Gastroesophageal sphincter (tissue), 3 donors: ENCODE data around the gene OR2H1.

Source experiments
- EP300 ChIP-seq: sonication (generic); formaldehyde crosslinking; IDR thresholded peaks from one replicate; pipeline ENCODE4 v1.6.1; 2017; ENCODE audit warnings: antibody characterized with exemption, mild to moderate bottlenecking
- POLR2A ChIP-seq, 2 donors: fragments of 450-650 bp; IDR thresholded peaks; one replicate each; pipeline ENCODE4 v1.6.1; 2017; ENCODE audit warnings: antibody characterized with exemption in 2 of 2, mild to moderate bottlenecking in 2 of 2, moderate library complexity in 1 of 2
- POLR2AphosphoS5 ChIP-seq: sonication (generic); formaldehyde crosslinking; IDR thresholded peaks from one replicate; pipeline ENCODE4 v1.6.1; 2017; ENCODE audit warnings: antibody characterized with exemption
- TF ChIP-seq, protein P1 (sequence below), 4 experiments: fragments of 200-600 bp in 2 of 4; fragments of 450-650 bp in 2 of 4; sonication (generic) in 1 of 4; IDR thresholded peaks; one replicate each; pipeline ENCODE4 v1.5.1; 2017 to 2019; ENCODE audit warnings: antibody characterized with exemption in 4 of 4, mild to moderate bottlenecking in 2 of 4, moderate library complexity in 2 of 4

- TF ChIP-seq, protein P1, sequence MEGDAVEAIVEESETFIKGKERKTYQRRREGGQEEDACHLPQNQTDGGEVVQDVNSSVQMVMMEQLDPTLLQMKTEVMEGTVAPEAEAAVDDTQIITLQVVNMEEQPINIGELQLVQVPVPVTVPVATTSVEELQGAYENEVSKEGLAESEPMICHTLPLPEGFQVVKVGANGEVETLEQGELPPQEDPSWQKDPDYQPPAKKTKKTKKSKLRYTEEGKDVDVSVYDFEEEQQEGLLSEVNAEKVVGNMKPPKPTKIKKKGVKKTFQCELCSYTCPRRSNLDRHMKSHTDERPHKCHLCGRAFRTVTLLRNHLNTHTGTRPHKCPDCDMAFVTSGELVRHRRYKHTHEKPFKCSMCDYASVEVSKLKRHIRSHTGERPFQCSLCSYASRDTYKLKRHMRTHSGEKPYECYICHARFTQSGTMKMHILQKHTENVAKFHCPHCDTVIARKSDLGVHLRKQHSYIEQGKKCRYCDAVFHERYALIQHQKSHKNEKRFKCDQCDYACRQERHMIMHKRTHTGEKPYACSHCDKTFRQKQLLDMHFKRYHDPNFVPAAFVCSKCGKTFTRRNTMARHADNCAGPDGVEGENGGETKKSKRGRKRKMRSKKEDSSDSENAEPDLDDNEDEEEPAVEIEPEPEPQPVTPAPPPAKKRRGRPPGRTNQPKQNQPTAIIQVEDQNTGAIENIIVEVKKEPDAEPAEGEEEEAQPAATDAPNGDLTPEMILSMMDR (IDR thresholded peaks at IDR 0.05), result no peak
- TF ChIP-seq EP300 (no peak), POLR2A (IDR thresholded peaks at IDR 0.05) (no peak), POLR2AphosphoS5 (no peak)
These were observed 9.3 kb upstream of the OR2H1 start for GRCh38 chr6:29447670-29448069.
